H1 (cell line): ENCODE data around the gene TCF4. TPM values are rescaled to one million over a fixed set of nuclear protein-coding genes. Genes with fewer than 3 reads are reported as not detected.

ENCODE experiments used
- CTCF ChIA-PET: fragments of 300-600 bp; sonication (Branson Sonifier 250); formaldehyde crosslinking; loops from one replicate; lab custom pipeline; 2021; ENCODE audit not compliant: partially characterized antibody; lab: Charles Lee
- POLR2A ChIA-PET: fragments of 300-600 bp; sonication (Branson Sonifier 250); formaldehyde crosslinking; loops from one replicate; lab custom pipeline; 2021; ENCODE audit warnings: inconsistent platforms; ENCODE audit not compliant: partially characterized antibody; lab: Charles Lee
- DNase-seq, 2 experiments: peaks; one replicate each; pipeline versions ENCODE4 v3.0.0 to v3.0.0-alpha.2; 2010 to 2022; ENCODE audit warnings: low spot score in 2 of 2, low read depth in 1 of 2, mixed read lengths in 1 of 2
- FAIRE-seq: peaks from 2 replicates; lab custom pipeline; 2011; peaks lifted over from hg19 to GRCh38; lab: Jason Lieb, UNC
- H2AFZ ChIP-seq: 2 replicates; pipeline ENCODE4 v1.8.1; 2012; ENCODE audit warnings: low read length, inconsistent platforms
- H2AK5ac ChIP-seq: 2 replicates; pipeline ENCODE4 v1.6.1; 2013; ENCODE audit warnings: low read depth, low read length
- H2BK120ac ChIP-seq: replicated peaks from 2 replicates; pipeline ENCODE3; 2013; ENCODE audit warnings: low read depth, low read length, inconsistent platforms
- H2BK12ac ChIP-seq: 2 replicates; pipeline ENCODE4 v1.6.1; 2013; ENCODE audit warnings: low read depth, low read length
- H2BK15ac ChIP-seq: 2 replicates; pipeline ENCODE4 v1.6.1; 2013; ENCODE audit warnings: low read length
- H2BK20ac ChIP-seq: 2 replicates; pipeline ENCODE4 v1.6.1; 2013; ENCODE audit warnings: low read length
- H2BK5ac ChIP-seq: 2 replicates; pipeline ENCODE4 v1.6.1; 2013; ENCODE audit warnings: low read depth, low read length
- H3K14ac ChIP-seq: 2 replicates; pipeline ENCODE4 v1.6.1; 2013; ENCODE audit warnings: inconsistent platforms; ENCODE audit not compliant: insufficient read length
- H3K18ac ChIP-seq: 2 replicates; pipeline ENCODE4 v1.6.1; 2013; ENCODE audit warnings: low read length; ENCODE audit errors: extremely low read depth
- H3K23ac ChIP-seq: 2 replicates; pipeline ENCODE4 v1.6.1; 2013; ENCODE audit warnings: inconsistent platforms; ENCODE audit not compliant: insufficient read length
- H3K23me2 ChIP-seq: 2 replicates; pipeline ENCODE4 v1.6.1; 2013; ENCODE audit warnings: low read depth, low read length
- H3K27ac ChIP-seq: 2 replicates; pipeline ENCODE4 v1.6.1; 2011; ENCODE audit warnings: low read depth, low read length, inconsistent platforms
- H3K27me3 ChIP-seq, 4 experiments: replicated peaks in 1 of 4; 1 replicate in 1 of 4; 2 replicates in 3 of 4; pipeline versions ENCODE4 v1.6.1 to v1.8.1; 2011 to 2013; ENCODE audit warnings: low read length in 3 of 4, mild to moderate bottlenecking in 3 of 4, inconsistent platforms in 2 of 4, mixed read lengths in 2 of 4, moderate library complexity in 1 of 4; ENCODE audit not compliant: control insufficient read depth in 3 of 4, insufficient read depth in 3 of 4; ENCODE audit errors: extremely low read depth in 1 of 4
- H3K36me3 ChIP-seq, 4 experiments: 2 replicates each; pipeline versions ENCODE4 v1.6.1 to v1.8.1; 2011 to 2013; ENCODE audit warnings: mild to moderate bottlenecking in 4 of 4, low read length in 3 of 4, moderate library complexity in 2 of 4, control low read depth in 1 of 4, inconsistent platforms in 1 of 4; ENCODE audit not compliant: insufficient read depth in 4 of 4, control insufficient read depth in 2 of 4
- H3K4ac ChIP-seq: replicated peaks from 2 replicates; pipeline ENCODE3; 2013; ENCODE audit warnings: low read length, low read depth, mixed read lengths, inconsistent platforms; ENCODE audit not compliant: insufficient read length
- H3K4me1 ChIP-seq, 4 experiments: replicated peaks in 1 of 4; 1 replicate in 1 of 4; 2 replicates in 3 of 4; pipeline versions ENCODE4 v1.6.1 to v1.8.1; 2011 to 2013; ENCODE audit warnings: low read length in 3 of 4, inconsistent platforms in 2 of 4, mixed read lengths in 1 of 4; ENCODE audit not compliant: insufficient read depth in 4 of 4, control insufficient read depth in 3 of 4
- H3K4me2 ChIP-seq, 2 experiments: 2 replicates each; pipeline versions ENCODE4 v1.6.1 to v1.8.1; 2011 to 2013; ENCODE audit warnings: low read depth in 2 of 2, low read length in 2 of 2, control low read depth in 1 of 2, inconsistent platforms in 1 of 2, mild to moderate bottlenecking in 1 of 2; ENCODE audit not compliant: insufficient read depth in 1 of 2
- H3K4me3 ChIP-seq, 4 experiments: fragments of 200-600, 300-600 bp in 1 of 4; sonication (generic), shearing (Covaris generic), sonication (Bioruptor Twin) in 1 of 4; 2 replicates each; pipeline versions ENCODE4 v1.5.1 to v1.8.1; 2011 to 2016; ENCODE audit warnings: low read length in 4 of 4, low read depth in 3 of 4, control low read depth in 2 of 4, inconsistent platforms in 2 of 4, mild to moderate bottlenecking in 2 of 4, mixed read lengths in 1 of 4, moderate library complexity in 1 of 4; ENCODE audit not compliant: insufficient read depth in 2 of 4; ENCODE audit errors: extremely low read depth in 1 of 4
- H3K56ac ChIP-seq: replicated peaks from 2 replicates; pipeline ENCODE3; 2013; ENCODE audit warnings: low read depth, mild to moderate bottlenecking, mixed read lengths, low read length, inconsistent platforms; ENCODE audit not compliant: insufficient read length
- H3K79me1 ChIP-seq: 2 replicates; pipeline ENCODE4 v1.6.1; 2013; ENCODE audit warnings: low read depth, low read length, control low read depth
- H3K79me2 ChIP-seq, 2 experiments: 2 replicates each; pipeline versions ENCODE4 v1.6.1 to v1.8.1; 2012 to 2013; ENCODE audit warnings: low read length in 2 of 2, mild to moderate bottlenecking in 2 of 2, inconsistent platforms in 1 of 2; ENCODE audit not compliant: insufficient read depth in 2 of 2, control insufficient read depth in 1 of 2
- H3K9ac ChIP-seq, 4 experiments: replicated peaks in 1 of 4; 1 replicate in 1 of 4; 2 replicates in 3 of 4; pipeline versions ENCODE4 v1.6.1 to v1.8.1; 2011 to 2013; ENCODE audit warnings: low read depth in 3 of 4, low read length in 3 of 4, control low read depth in 2 of 4, mild to moderate bottlenecking in 2 of 4, moderate library complexity in 2 of 4, inconsistent platforms in 1 of 4; ENCODE audit errors: extremely low read depth in 1 of 4
- H3K9me3 ChIP-seq, 2 experiments: 2 replicates each; pipeline versions ENCODE4 v1.6.1 to v1.8.1; 2012 to 2013; ENCODE audit warnings: mild to moderate bottlenecking in 2 of 2, moderate library complexity in 2 of 2, control low read depth in 1 of 2, inconsistent platforms in 1 of 2, low read depth in 1 of 2, low read length in 1 of 2, mixed read lengths in 1 of 2; ENCODE audit not compliant: insufficient read depth in 2 of 2
- H4K20me1 ChIP-seq, 2 experiments: replicated peaks in 1 of 2; 2 replicates each; pipeline versions ENCODE3 to v1.8.1; 2011 to 2013; ENCODE audit warnings: inconsistent platforms in 2 of 2, low read length in 2 of 2, mild to moderate bottlenecking in 1 of 2; ENCODE audit not compliant: insufficient read depth in 2 of 2, control insufficient read depth in 1 of 2
- H4K5ac ChIP-seq: 2 replicates; pipeline ENCODE4 v1.6.1; 2013; ENCODE audit warnings: low read length, low read depth, mixed read lengths, inconsistent platforms; ENCODE audit not compliant: insufficient read length
- H4K8ac ChIP-seq: 2 replicates; pipeline ENCODE4 v1.8.0; 2013; ENCODE audit warnings: mild to moderate bottlenecking, moderate library complexity, low read length, inconsistent platforms; ENCODE audit not compliant: insufficient read depth; ENCODE audit errors: extremely low read depth
- H4K91ac ChIP-seq: replicated peaks from 2 replicates; pipeline ENCODE3; 2013; ENCODE audit warnings: low read length, mixed read lengths, inconsistent platforms; ENCODE audit not compliant: insufficient read length
- CHD7 ChIP-seq: fragments of 300-600 bp; sonication (generic); IDR thresholded peaks from 2 replicates; pipeline ENCODE4 v1.7.1; 2012; ENCODE audit warnings: low read length, moderate library complexity, mild to moderate bottlenecking, inconsistent platforms; ENCODE audit not compliant: insufficient replicate concordance
- WGBS, 2 experiments: shearing (Covaris generic) in 1 of 2; methylation state at CpG; one replicate each; pipeline versions ENCODE4 v1.1.6 to v1.1.7; 2013 to 2015; ENCODE audit warnings: low lambda C conversion rate in 2 of 2, mixed read lengths in 2 of 2, inconsistent platforms in 1 of 2, low coverage in 1 of 2, missing lambda C conversion rate in 1 of 2; ENCODE audit not compliant: insufficient replicate concordance in 2 of 2, insufficient coverage in 1 of 2, insufficient read length in 1 of 2; ENCODE audit errors: extremely low coverage in 1 of 2, missing lambda C conversion rate in 1 of 2; 5-methylcytosine and 5-hydroxymethylcytosine counted together
- polyA plus RNA-seq, 7 experiments: library from polyadenylated mRNA; depleted of rRNA in 3 of 7; stranded (reverse) in 5 of 7; unstranded in 2 of 7; fragments of >200 nt in 5 of 7; fragments of 200-250 nt in 2 of 7; gene quantifications; 1 replicate in 5 of 7; 2 replicates in 1 of 7; 4 replicates in 1 of 7; pipeline versions ENCODE4 v1.2.1 to v1.2.3, GENCODE V29; 2011 to 2013; ENCODE audit warnings: missing spikeins in 2 of 7, mixed read lengths in 2 of 7
- total RNA-seq: library from RNA; stranded (reverse); fragmentation: NEBNext Ultra II Directional; extraction: Animal tissue kit (Norgen Biotek cat#: 25700); gene quantifications from 2 replicates; pipeline ENCODE4 v1.2.1, GENCODE V29; 2021

TCF4 gene
- total and polyA plus RNA-seq, 2 of the 8 experiments (the other 6 are each of a cell fraction or from before 2014, with no cell fraction given), result 59.3 to 118 TPM

GRCh38 chr18:55634545-55634944 is 46.6 kb upstream of the TCF4 start:
- WGBS, 2 experiments, result 98% methylated on average over 3 of the region's 3 CpGs; no CpG with 5 or more reads in 1 of the 2 experiments
- no peak overlapping the region for H3K9ac ChIP-seq
- H3K27me3 ChIP-seq, result no peaks in the 10 kb centered on the region
- no peak overlapping the region for H3K18ac ChIP-seq
- no peak overlapping the region for H3K4me3 ChIP-seq
- H2AK5ac ChIP-seq, result no peak overlapping the region
- ChIA-PET POLR2A (no interaction called here), CTCF (no interaction called here)
- H3K56ac ChIP-seq, result no peak overlapping the region
- H3K27ac ChIP-seq, result no peak overlapping the region
- no peak overlapping the region for H2BK15ac ChIP-seq
- H4K20me1 ChIP-seq, result no peaks in the 10 kb centered on the region
- FAIRE-seq (no peak), DNase-seq (no peak)
- no peak overlapping the region for H3K4ac ChIP-seq
- H4K91ac ChIP-seq, result no peak overlapping the region
- no peak overlapping the region for H3K14ac ChIP-seq
- no peak overlapping the region for H2BK5ac ChIP-seq
- H3K23ac ChIP-seq, result no peak overlapping the region
- H3K23me2 ChIP-seq, result no peaks in the 10 kb centered on the region
- H3K4me1 ChIP-seq, result no peaks in the 10 kb centered on the region
- H4K5ac ChIP-seq, result no peak overlapping the region
- no peak overlapping the region for H2BK120ac ChIP-seq
- no peak overlapping the region for H4K8ac ChIP-seq
- H3K4me2 ChIP-seq, result no peak overlapping the region
- no peak overlapping the region for H2AFZ ChIP-seq
- H2BK20ac ChIP-seq, result no peak overlapping the region
- no peaks in the 10 kb centered on the region for H3K79me1 ChIP-seq
- no peak overlapping the region for H2BK12ac ChIP-seq
- no peaks in the 10 kb centered on the region for H3K36me3 ChIP-seq
- no peaks in the 10 kb centered on the region; a peak in 1 of 4 replicates for H3K9me3 ChIP-seq
- no peaks in the 10 kb centered on the region for H3K79me2 ChIP-seq
- no peak for TF ChIP-seq CHD7
